AG09309 (cell line): Measurements from ENCODE around the gene RPS6KA3.
A peak's percentile ranks its signal among the peaks of the same experiment; 100 is the strongest.

Source experiments
- DNase-seq: peaks from one replicate; pipeline ENCODE4 v3.0.0-alpha.2; 2010; ENCODE audit warnings: low read depth
- H3K4me3 ChIP-seq: 2 replicates; pipeline ENCODE4 v1.5.1; 2011; ENCODE audit warnings: mild to moderate bottlenecking, low read depth, low read length, moderate library complexity; ENCODE audit not compliant: control insufficient read depth
- CTCF ChIP-seq: IDR thresholded peaks from 2 replicates; pipeline ENCODE4 v1.5.1; 2011; ENCODE audit warnings: mild to moderate bottlenecking, low read depth, low read length, inconsistent platforms; ENCODE audit not compliant: insufficient read depth, control insufficient read depth; ENCODE audit errors: missing control alignments

RPS6KA3 gene

GRCh38 chrX:20217906-20218305, 48.8 kb downstream of the RPS6KA3 start:
- no peak for TF ChIP-seq CTCF
- H3K4me3 ChIP-seq = no peak overlapping the region
- DNase-seq = no peak

DNA sequence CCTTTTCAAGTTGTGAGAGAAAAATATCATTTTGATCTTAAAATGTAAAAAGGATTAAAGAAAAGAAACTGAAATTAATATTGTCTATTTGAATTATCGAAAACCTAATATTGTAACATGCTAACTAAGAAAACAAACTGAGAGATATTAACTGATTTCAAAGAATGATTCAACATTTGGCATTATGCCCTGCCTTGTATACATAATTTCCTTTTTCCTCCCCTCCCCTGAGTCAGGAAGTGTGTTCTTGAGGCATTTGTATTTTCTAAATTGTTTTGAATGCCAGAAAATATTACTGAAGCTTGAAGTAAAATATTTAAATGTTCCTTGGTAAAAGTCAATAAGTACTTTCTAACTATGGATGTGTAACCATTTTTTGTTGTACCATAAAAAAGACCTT, 49.4 kb downstream of the RPS6KA3 start:
- DNase-seq = peak; percentile 14
- TF ChIP-seq CTCF = no peak
- no peak overlapping the region for H3K4me3 ChIP-seq

DNA sequence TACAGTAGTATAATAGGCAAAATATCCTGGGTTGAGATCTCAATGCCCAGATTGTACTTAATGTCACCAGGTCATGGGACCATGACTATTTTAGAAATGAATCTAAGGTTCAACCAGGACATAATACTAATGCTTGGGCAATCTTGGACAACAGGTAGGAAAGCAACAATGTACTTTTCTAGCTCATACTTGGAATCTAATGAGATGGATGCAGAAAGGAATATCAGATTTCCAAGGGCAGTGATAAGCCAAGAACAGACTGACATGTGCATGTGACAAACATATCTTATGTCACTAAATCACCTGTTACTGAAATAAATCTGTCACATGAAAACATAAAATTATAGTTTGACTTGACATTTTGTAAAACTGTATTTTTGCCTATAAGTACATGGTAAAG, 51.1 kb downstream of the RPS6KA3 start:
- DNase-seq = no peak
- no peak overlapping the region for H3K4me3 ChIP-seq
- TF ChIP-seq CTCF = no peak

- no peak for TF ChIP-seq CTCF
- DNase-seq = no peak
- H3K4me3 ChIP-seq = no peak overlapping the region
Observed at GRCh38 chrX:20212486-20213089, 54.1 kb downstream of the RPS6KA3 start.

GRCh38 chrX:20211261-20211786, 55.4 kb downstream of the RPS6KA3 start:
- TF ChIP-seq CTCF = no peak
- DNase-seq = no peak
- no peak overlapping the region for H3K4me3 ChIP-seq

DNA sequence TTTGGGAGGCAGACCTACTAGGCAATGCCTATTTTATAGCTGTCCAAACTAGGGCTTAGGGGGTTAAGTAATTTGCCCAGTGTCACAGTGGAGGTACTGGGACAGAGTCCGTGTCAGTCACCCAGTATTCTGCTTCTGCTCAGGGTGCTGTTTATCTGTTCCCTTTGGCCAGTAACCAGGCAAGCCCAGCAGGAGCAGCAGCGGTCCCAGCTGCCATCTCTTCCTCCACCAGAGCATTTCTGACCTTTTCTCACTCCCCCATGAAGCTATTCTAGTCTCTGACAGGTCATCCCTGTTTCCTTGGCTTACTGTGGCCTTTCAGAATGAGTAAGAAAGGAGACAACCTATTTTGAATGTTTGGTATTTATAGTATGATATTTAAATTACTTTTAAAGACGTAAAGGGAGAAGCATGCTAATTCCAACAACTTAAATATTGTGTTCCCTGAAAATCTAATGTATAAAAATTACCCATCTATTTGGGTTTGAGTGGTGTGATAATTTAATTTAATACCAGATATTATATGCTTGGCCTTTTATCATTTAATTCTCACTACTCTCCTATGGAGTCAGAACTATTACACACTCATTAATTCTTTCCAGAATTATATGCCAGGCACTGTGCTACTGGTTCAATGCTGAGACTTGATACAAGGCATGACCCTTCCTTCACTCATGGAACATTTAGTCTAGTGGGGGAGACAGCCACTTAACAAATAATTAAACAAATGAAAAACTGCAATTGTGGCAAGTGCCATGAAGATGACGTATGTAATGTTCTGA, 60.6 kb downstream of the RPS6KA3 start:
- DNase-seq = no peak
- no peak for TF ChIP-seq CTCF
- no peak overlapping the region for H3K4me3 ChIP-seq

DNA sequence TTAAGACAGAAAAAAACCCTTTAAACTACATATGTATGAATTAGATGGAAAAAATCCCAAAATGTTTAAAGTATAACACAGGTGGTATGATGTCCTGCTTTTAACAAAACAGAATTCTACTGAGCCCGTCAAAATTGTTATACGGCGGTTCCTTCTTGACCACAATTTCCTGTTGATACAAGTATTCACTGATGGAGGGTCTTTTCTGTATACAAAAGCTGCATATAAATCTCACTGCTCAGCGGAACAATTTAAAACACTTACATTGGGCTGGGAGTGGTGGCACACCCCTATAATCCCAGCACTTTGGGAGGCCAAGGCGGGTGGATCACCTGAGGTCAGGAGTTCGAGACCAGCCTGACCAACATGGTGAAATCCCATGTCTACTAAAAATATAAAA, 62.4 kb downstream of the RPS6KA3 start:
- H3K4me3 ChIP-seq = no peak overlapping the region
- no peak for TF ChIP-seq CTCF
- DNase-seq = no peak
